ENCODE measurements around the gene TIMM10B. TPM values are rescaled to one million over a fixed set of nuclear protein-coding genes. Genes with fewer than 3 reads are reported as not detected.

TIMM10B gene
- total RNA-seq, 1 donor from 2014 or later: 45.0 TPM

DNA sequence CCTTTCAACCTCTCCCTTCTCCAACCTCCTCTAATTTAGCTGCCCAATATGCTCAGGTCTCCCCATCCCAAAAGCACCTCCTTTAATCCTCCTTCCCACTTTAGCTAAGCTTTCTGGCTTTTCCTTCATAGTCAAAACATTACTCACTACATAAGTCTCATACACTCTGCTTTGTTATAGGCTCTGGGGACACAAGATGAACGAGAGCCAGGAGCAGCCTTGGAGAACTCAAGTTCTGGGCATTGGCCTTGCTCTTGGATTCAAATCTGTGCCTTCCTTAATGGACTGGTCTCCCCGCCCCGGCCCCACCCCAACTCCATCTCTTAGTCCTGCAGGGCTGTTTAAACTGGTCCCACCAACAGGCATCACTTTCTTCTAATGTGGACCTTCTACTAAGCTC is 29.1 kb upstream of the TIMM10B start:
- DNase-seq: no peak
- peaks cover 84% of the 10 kb centered on the region for H3K36me3 ChIP-seq
- H3K27me3 ChIP-seq: no peaks in the 10 kb centered on the region
- no peak overlapping the region for H3K27ac ChIP-seq
- ATAC-seq: no peak
- H3K9me3 ChIP-seq: no peaks in the 10 kb centered on the region
- TF ChIP-seq, protein P1, sequence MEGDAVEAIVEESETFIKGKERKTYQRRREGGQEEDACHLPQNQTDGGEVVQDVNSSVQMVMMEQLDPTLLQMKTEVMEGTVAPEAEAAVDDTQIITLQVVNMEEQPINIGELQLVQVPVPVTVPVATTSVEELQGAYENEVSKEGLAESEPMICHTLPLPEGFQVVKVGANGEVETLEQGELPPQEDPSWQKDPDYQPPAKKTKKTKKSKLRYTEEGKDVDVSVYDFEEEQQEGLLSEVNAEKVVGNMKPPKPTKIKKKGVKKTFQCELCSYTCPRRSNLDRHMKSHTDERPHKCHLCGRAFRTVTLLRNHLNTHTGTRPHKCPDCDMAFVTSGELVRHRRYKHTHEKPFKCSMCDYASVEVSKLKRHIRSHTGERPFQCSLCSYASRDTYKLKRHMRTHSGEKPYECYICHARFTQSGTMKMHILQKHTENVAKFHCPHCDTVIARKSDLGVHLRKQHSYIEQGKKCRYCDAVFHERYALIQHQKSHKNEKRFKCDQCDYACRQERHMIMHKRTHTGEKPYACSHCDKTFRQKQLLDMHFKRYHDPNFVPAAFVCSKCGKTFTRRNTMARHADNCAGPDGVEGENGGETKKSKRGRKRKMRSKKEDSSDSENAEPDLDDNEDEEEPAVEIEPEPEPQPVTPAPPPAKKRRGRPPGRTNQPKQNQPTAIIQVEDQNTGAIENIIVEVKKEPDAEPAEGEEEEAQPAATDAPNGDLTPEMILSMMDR (IDR thresholded peaks at IDR 0.05): no peak
- no peak overlapping the region for H3K4me3 ChIP-seq
- H3K4me1 ChIP-seq: no peaks in the 10 kb centered on the region
- intact Hi-C loops (cut with DNase I): no loop called here

DNA sequence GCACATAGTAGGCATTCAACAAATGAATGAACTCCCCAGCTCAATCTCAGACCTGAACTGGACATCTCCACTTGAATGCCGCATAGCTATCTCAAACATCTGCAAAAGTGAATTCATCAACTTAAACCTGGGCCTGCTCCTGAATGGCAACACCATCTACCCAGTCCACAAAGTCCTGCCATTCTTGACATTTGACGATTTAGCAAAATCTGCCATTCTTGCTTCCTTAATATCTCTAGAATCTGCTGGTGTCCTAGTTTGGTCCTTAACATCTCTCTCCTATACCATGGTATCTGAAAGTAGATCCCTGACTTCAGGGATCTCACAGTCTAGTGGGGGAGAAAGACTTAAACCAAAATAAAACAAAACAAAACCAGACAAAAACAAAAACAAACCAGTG is 28.1 kb upstream of the TIMM10B start:
- H3K36me3 ChIP-seq: peaks cover 93% of the 10 kb centered on the region
- ATAC-seq: no peak
- H3K9me3 ChIP-seq: no peaks in the 10 kb centered on the region
- TF ChIP-seq, protein P1 (IDR thresholded peaks at IDR 0.05): no peak
- intact Hi-C loops (cut with DNase I): no loop called here
- no peak for DNase-seq
- H3K4me1 ChIP-seq: no peaks in the 10 kb centered on the region
- no peaks in the 10 kb centered on the region for H3K27me3 ChIP-seq
- no peak overlapping the region for H3K4me3 ChIP-seq
- no peak overlapping the region for H3K27ac ChIP-seq

GRCh38 chr11:6455070-6455469 is 26.2 kb upstream of the TIMM10B start:
- no peak for ATAC-seq
- no peak overlapping the region for H3K27ac ChIP-seq
- intact Hi-C loops (cut with DNase I): no loop called here
- H3K9me3 ChIP-seq: no peaks in the 10 kb centered on the region
- TF ChIP-seq, protein P1 (IDR thresholded peaks at IDR 0.05): no peak
- H3K27me3 ChIP-seq: no peaks in the 10 kb centered on the region
- no peaks in the 10 kb centered on the region for H3K4me1 ChIP-seq
- H3K36me3 ChIP-seq: peaks cover 98% of the 10 kb centered on the region
- no peak for DNase-seq
- no peak overlapping the region for H3K4me3 ChIP-seq

- H3K4me1 ChIP-seq: no peaks in the 10 kb centered on the region
- H3K27ac ChIP-seq: no peak overlapping the region
- TF ChIP-seq, protein P1 (IDR thresholded peaks at IDR 0.05): no peak
- H3K9me3 ChIP-seq: no peaks in the 10 kb centered on the region
- peaks cover 92% of the 10 kb centered on the region for H3K36me3 ChIP-seq
- no peak overlapping the region for H3K4me3 ChIP-seq
- no peak for DNase-seq
- ATAC-seq: no peak
- no peaks in the 10 kb centered on the region for H3K27me3 ChIP-seq
- intact Hi-C loops (cut with DNase I): no loop called here
These were observed 24.8 kb upstream of the TIMM10B start for GRCh38 chr11:6456361-6457073.

GRCh38 chr11:6457581-6458320 is 23.6 kb upstream of the TIMM10B start:
- ATAC-seq (peak; percentile 11), DNase-seq (no peak)
- Histone ChIP-seq H3K36me3 (peaks cover 80% of the 10 kb centered on the region), H3K9me3 (no peaks in the 10 kb centered on the region), H3K4me1 (no peaks in the 10 kb centered on the region), H3K4me3 (no peak overlapping the region), H3K27ac (no peak overlapping the region), H3K27me3 (no peaks in the 10 kb centered on the region)
- TF ChIP-seq, protein P1 (IDR thresholded peaks at IDR 0.05): no peak
- intact Hi-C loops (cut with DNase I): no loop called here
